ENCODE data around the gene HSBP1. TPM values are rescaled to one million over a fixed set of nuclear protein-coding genes. Genes with fewer than 3 reads are reported as not detected.

The HSBP1 gene
- total RNA-seq, 1 experiment from 2014 or later = 235 TPM

DNA sequence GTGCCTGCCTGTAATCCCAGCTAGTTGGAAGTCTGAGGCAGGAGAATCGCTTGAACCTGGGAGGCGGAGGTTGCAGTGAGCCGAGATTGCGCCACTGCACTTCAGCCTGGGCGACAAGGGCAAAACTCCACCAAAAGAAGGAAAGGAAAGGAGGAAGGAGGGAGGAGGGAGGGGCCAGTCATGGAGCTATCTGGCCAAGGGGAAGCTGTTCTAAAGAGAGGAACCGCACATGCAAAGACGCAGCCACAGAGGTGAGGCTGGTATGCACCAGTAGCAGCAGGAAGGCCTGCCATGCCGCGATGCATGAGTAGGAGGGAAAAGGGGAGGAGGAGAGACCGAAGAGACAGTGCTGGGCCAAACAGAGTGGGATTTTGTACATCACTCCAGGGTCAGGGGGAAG is 35.9 kb downstream of the HSBP1 start:
- DNase-seq = no peak
- Mint-ChIP-seq H3K36me3 (ENCODE audit: insufficient read depth, unreplicated experiment) (no peaks in the 10 kb centered on the region), H3K4me3 (ENCODE audit: unreplicated experiment) (no peak overlapping the region), H3K9me3 (ENCODE audit: unreplicated experiment) (peaks cover 15% of the 10 kb centered on the region), H3K4me1 (ENCODE audit: low read depth, unreplicated experiment) (no peaks in the 10 kb centered on the region), H3K27me3 (ENCODE audit: insufficient read depth, unreplicated experiment) (peaks cover 3% of the 10 kb centered on the region), H3K27ac (ENCODE audit: unreplicated experiment) (no peak overlapping the region)
- Histone ChIP-seq H3K4me1 (no peaks in the 10 kb centered on the region), H3K36me3 (ENCODE audit: control insufficient read depth, insufficient read depth, low read length) (no peaks in the 10 kb centered on the region), H3K27me3 (replicated peaks; ENCODE audit: control insufficient read depth, insufficient read depth, low read length) (no peaks in the 10 kb centered on the region), H3K9me3 (0 out of 2 replicates have a peak, but pooled peaks cover 10% of the 10 kb centered on the region), H3K4me3 (ENCODE audit: low read depth, low read length) (no peak overlapping the region)
- TF ChIP-seq, protein P1, sequence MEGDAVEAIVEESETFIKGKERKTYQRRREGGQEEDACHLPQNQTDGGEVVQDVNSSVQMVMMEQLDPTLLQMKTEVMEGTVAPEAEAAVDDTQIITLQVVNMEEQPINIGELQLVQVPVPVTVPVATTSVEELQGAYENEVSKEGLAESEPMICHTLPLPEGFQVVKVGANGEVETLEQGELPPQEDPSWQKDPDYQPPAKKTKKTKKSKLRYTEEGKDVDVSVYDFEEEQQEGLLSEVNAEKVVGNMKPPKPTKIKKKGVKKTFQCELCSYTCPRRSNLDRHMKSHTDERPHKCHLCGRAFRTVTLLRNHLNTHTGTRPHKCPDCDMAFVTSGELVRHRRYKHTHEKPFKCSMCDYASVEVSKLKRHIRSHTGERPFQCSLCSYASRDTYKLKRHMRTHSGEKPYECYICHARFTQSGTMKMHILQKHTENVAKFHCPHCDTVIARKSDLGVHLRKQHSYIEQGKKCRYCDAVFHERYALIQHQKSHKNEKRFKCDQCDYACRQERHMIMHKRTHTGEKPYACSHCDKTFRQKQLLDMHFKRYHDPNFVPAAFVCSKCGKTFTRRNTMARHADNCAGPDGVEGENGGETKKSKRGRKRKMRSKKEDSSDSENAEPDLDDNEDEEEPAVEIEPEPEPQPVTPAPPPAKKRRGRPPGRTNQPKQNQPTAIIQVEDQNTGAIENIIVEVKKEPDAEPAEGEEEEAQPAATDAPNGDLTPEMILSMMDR (IDR thresholded peaks at IDR 0.05; ENCODE audit: insufficient read depth in 1 of 2, low read depth in 1 of 2, low read length in 1 of 2, severe bottlenecking in 1 of 2, unreplicated experiment in 1 of 2) = no peak
- no TSS peak for BruUV-seq (replicated peaks)
- ChIA-PET CTCF (no interaction called here), POLR2A (no interaction called here)
- intact Hi-C loops (cut with micrococcal nuclease; ENCODE audit: unreplicated experiment) = no loop called here

DNA sequence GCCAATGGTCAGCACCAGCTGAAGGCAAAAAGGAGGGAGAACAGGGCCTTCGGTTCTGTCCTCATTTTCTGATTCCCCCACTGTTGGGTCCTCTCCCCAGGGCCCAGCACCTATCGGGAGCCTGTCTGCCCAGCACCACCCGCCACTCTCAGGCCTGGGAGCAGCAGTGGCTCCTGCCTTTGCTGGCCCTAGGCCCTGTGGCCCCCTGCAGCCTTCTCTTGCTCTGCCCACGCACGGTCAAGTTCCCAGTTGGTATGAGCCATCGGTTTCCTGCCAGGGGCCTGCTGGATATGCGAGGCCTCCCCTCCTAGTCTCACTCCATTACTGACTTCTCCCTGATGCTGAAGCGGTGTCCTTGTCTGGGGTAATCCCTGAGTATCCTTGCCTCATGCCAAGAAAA is 37.5 kb downstream of the HSBP1 start:
- peaks cover 3% of the 10 kb centered on the region for H3K27me3 Mint-ChIP-seq (ENCODE audit: insufficient read depth, unreplicated experiment)
- no peak overlapping the region for H3K27ac Mint-ChIP-seq (ENCODE audit: unreplicated experiment)
- H3K4me1 ChIP-seq = no peaks in the 10 kb centered on the region
- no peaks in the 10 kb centered on the region for H3K36me3 ChIP-seq (ENCODE audit: control insufficient read depth, insufficient read depth, low read length)
- H3K9me3 Mint-ChIP-seq (ENCODE audit: unreplicated experiment) = peaks cover 2% of the 10 kb centered on the region
- no peaks in the 10 kb centered on the region for H3K36me3 Mint-ChIP-seq (ENCODE audit: insufficient read depth, unreplicated experiment)
- TF ChIP-seq, protein P1 (IDR thresholded peaks at IDR 0.05; ENCODE audit: insufficient read depth in 1 of 2, low read depth in 1 of 2, low read length in 1 of 2, severe bottlenecking in 1 of 2, unreplicated experiment in 1 of 2) = no peak
- no peak overlapping the region for H3K4me3 Mint-ChIP-seq (ENCODE audit: unreplicated experiment)
- ChIA-PET CTCF (no interaction called here), POLR2A (no interaction called here)
- H3K27me3 ChIP-seq (replicated peaks; ENCODE audit: control insufficient read depth, insufficient read depth, low read length) = no peaks in the 10 kb centered on the region
- intact Hi-C loops (cut with micrococcal nuclease; ENCODE audit: unreplicated experiment) = no loop called here
- no peaks in the 10 kb centered on the region for H3K4me1 Mint-ChIP-seq (ENCODE audit: low read depth, unreplicated experiment)
- no peak overlapping the region for H3K4me3 ChIP-seq (ENCODE audit: low read depth, low read length)
- BruUV-seq (replicated peaks) = no TSS peak
- DNase-seq = no peak
- 0 out of 2 replicates have a peak, but pooled peaks cover 6% of the 10 kb centered on the region for H3K9me3 ChIP-seq

DNA sequence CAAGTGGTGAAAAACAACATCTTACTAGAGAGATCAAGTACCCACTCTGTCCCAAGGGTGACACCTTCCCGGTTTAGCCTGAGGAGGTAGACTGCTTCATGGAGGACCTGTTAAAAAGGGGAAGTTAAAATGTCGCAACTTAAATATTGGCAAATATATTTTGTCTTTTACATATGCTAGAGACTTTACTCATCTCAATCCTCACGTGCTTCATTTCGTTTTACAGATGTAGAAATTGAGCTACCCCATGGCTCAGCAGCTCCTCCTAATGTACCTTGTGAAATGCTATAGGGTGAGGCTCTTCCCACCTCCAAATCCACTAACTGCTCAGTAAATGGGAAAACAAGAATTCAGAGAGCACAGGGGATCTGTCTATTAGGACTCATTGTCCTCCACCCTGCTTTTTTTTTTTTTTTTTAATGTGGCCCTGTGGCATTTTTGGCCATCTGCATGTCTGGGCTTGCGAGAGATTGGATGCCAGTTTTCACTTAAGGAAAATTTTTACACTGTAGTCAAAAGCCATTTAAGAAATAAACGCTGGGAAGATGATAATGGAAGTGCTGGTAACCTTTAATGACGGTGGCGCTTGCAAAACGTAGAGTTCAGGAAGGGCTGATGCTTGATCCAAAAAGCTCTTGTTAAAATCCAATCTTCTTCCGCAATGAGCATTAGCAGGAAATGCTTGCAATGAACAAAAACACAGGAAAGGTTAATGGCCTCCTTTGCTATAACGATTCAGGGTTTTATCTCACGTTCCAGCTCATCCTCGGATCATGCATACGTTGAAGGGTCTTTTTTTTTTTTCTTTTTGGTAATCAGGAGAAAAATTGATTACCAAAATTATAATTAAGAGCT is 39.8 kb downstream of the HSBP1 start:
- Mint-ChIP-seq H3K4me3 (ENCODE audit: unreplicated experiment) (no peak overlapping the region), H3K27ac (ENCODE audit: unreplicated experiment) (no peak overlapping the region), H3K36me3 (ENCODE audit: insufficient read depth, unreplicated experiment) (no peaks in the 10 kb centered on the region), H3K9me3 (ENCODE audit: unreplicated experiment) (no peaks in the 10 kb centered on the region), H3K27me3 (ENCODE audit: insufficient read depth, unreplicated experiment) (peaks cover 3% of the 10 kb centered on the region), H3K4me1 (ENCODE audit: low read depth, unreplicated experiment) (no peaks in the 10 kb centered on the region)
- DNase-seq = no peak
- Histone ChIP-seq H3K4me3 (ENCODE audit: low read depth, low read length) (no peak overlapping the region), H3K36me3 (ENCODE audit: control insufficient read depth, insufficient read depth, low read length) (no peaks in the 10 kb centered on the region), H3K27me3 (replicated peaks; ENCODE audit: control insufficient read depth, insufficient read depth, low read length) (no peaks in the 10 kb centered on the region), H3K4me1 (no peaks in the 10 kb centered on the region), H3K9me3 (no peaks in the 10 kb centered on the region)
- TF ChIP-seq, protein P1 (IDR thresholded peaks at IDR 0.05; ENCODE audit: insufficient read depth in 1 of 2, low read depth in 1 of 2, low read length in 1 of 2, severe bottlenecking in 1 of 2, unreplicated experiment in 1 of 2) = no peak
- intact Hi-C loops (cut with micrococcal nuclease; ENCODE audit: unreplicated experiment) = no loop called here
- ChIA-PET POLR2A (no interaction called here), CTCF (no interaction called here)
- no TSS peak for BruUV-seq (replicated peaks)

All from Caco-2 (cell line).